Mesenchymal stem cell (in vitro differentiated cells and primary cell): ENCODE data around the gene AFF1.
A peak's percentile ranks its signal among the peaks of the same experiment; 100 is the strongest.

Source experiments
- DNase-seq: peaks from one replicate; pipeline ENCODE4 v3.0.0-alpha.2; 2013
- H2AFZ ChIP-seq: one replicate; pipeline ENCODE4 v1.6.1; 2013; ENCODE audit warnings: low read depth, mild to moderate bottlenecking, control low read depth, inconsistent platforms, low read length, moderate library complexity
- H2AK5ac ChIP-seq: 2 replicates; pipeline ENCODE4 v1.6.1; 2013; ENCODE audit warnings: low read length, moderate library complexity, mild to moderate bottlenecking, inconsistent platforms; ENCODE audit not compliant: severe bottlenecking
- H2BK120ac ChIP-seq: one replicate; pipeline ENCODE4 v1.6.1; 2013; ENCODE audit warnings: low read depth, mild to moderate bottlenecking, inconsistent platforms, low read length, moderate library complexity
- H2BK12ac ChIP-seq, 2 experiments: one replicate each; pipeline ENCODE4 v1.6.1; 2013; ENCODE audit warnings: inconsistent platforms in 2 of 2, low read length in 2 of 2, mild to moderate bottlenecking in 2 of 2, moderate library complexity in 2 of 2, control low read depth in 1 of 2
- H2BK15ac ChIP-seq: one replicate; pipeline ENCODE4 v1.6.1; 2013; ENCODE audit warnings: mild to moderate bottlenecking, low read depth, inconsistent platforms; ENCODE audit not compliant: poor library complexity, severe bottlenecking
- H2BK5ac ChIP-seq: 2 replicates; pipeline ENCODE4 v1.6.1; 2013; ENCODE audit warnings: low read depth, mild to moderate bottlenecking, low read length, control low read depth, inconsistent platforms; ENCODE audit not compliant: poor library complexity, severe bottlenecking
- H3K14ac ChIP-seq, 2 experiments: one replicate each; pipeline ENCODE4 v1.6.1; 2013; ENCODE audit warnings: inconsistent platforms in 2 of 2, low read length in 2 of 2, control low read depth in 1 of 2, mild to moderate bottlenecking in 1 of 2, moderate library complexity in 1 of 2
- H3K18ac ChIP-seq, 2 experiments: one replicate each; pipeline ENCODE4 v1.6.1; 2013; ENCODE audit warnings: inconsistent platforms in 2 of 2, low read length in 2 of 2, control low read depth in 1 of 2, low read depth in 1 of 2, mild to moderate bottlenecking in 1 of 2
- H3K23ac ChIP-seq, 2 experiments: one replicate each; pipeline ENCODE4 v1.6.1; 2013; ENCODE audit warnings: inconsistent platforms in 2 of 2, low read length in 2 of 2, mild to moderate bottlenecking in 2 of 2, moderate library complexity in 2 of 2, control low read depth in 1 of 2
- H3K27ac ChIP-seq: 2 replicates; pipeline ENCODE4 v1.5.1; 2013; ENCODE audit warnings: mild to moderate bottlenecking, moderate library complexity, low read length, control low read depth, inconsistent platforms; ENCODE audit not compliant: poor library complexity, severe bottlenecking
- H3K27me3 ChIP-seq, 2 experiments: 2 replicates each; pipeline versions ENCODE4 v1.6.1 to v1.7.0; 2013; ENCODE audit warnings: low read length in 2 of 2, mild to moderate bottlenecking in 2 of 2, moderate library complexity in 2 of 2, control low read depth in 1 of 2, inconsistent platforms in 1 of 2; ENCODE audit not compliant: control insufficient read depth in 1 of 2, insufficient read depth in 1 of 2
- H3K36me3 ChIP-seq, 2 experiments: 2 replicates each; pipeline versions ENCODE4 v1.6.1 to v1.7.0; 2013; ENCODE audit warnings: low read length in 2 of 2, control low read depth in 1 of 2, inconsistent platforms in 1 of 2, low read depth in 1 of 2, mild to moderate bottlenecking in 1 of 2; ENCODE audit not compliant: insufficient read depth in 2 of 2, control insufficient read depth in 1 of 2
- H3K4ac ChIP-seq, 2 experiments: one replicate each; pipeline ENCODE4 v1.6.1; 2013; ENCODE audit warnings: inconsistent platforms in 2 of 2, low read length in 2 of 2, mild to moderate bottlenecking in 2 of 2, moderate library complexity in 2 of 2, control low read depth in 1 of 2, low read depth in 1 of 2
- H3K4me1 ChIP-seq: 2 replicates; pipeline ENCODE4 v1.6.1; 2013; ENCODE audit warnings: low read depth, low read length, control low read depth; ENCODE audit not compliant: control insufficient read depth, insufficient read depth
- H3K4me2 ChIP-seq: 2 replicates; pipeline ENCODE4 v1.6.1; 2013; ENCODE audit warnings: low read length, mild to moderate bottlenecking, inconsistent platforms; ENCODE audit not compliant: poor library complexity, severe bottlenecking
- H3K4me3 ChIP-seq, 2 experiments: 2 replicates each; pipeline versions ENCODE4 v1.5.1 to v1.7.0; 2013; ENCODE audit warnings: low read length in 2 of 2, mild to moderate bottlenecking in 2 of 2, control low read depth in 1 of 2, low read depth in 1 of 2; ENCODE audit not compliant: insufficient read depth in 1 of 2
- H3K79me1 ChIP-seq: replicated peaks from 2 replicates; pipeline ENCODE4 v1.6.1; 2013; ENCODE audit warnings: mild to moderate bottlenecking, control low read depth, low read length, inconsistent platforms; ENCODE audit not compliant: poor library complexity, severe bottlenecking
- H3K9ac ChIP-seq: 2 replicates; pipeline ENCODE4 v1.7.0; 2013; ENCODE audit warnings: mild to moderate bottlenecking, low read length, moderate library complexity
- H3K9me3 ChIP-seq: 2 replicates; pipeline ENCODE4 v1.7.0; 2013; ENCODE audit warnings: mild to moderate bottlenecking, low read length; ENCODE audit not compliant: control insufficient read depth
- H4K8ac ChIP-seq: one replicate; pipeline ENCODE4 v1.6.1; 2013; ENCODE audit warnings: inconsistent platforms, mild to moderate bottlenecking, low read length, moderate library complexity
- H4K91ac ChIP-seq: one replicate; pipeline ENCODE4 v1.6.1; 2013; ENCODE audit warnings: mild to moderate bottlenecking, low read length, inconsistent platforms
- WGBS: methylation state at CpG from one replicate; pipeline ENCODE4 v1.1.7; 2013; ENCODE audit warnings: mixed read lengths; 5-methylcytosine and 5-hydroxymethylcytosine counted together

AFF1 gene

GRCh38 chr4:87025614-87026041 lies 90.8 kb downstream of the AFF1 start:
- WGBS = 84% methylated on average over 6 of the region's 6 CpGs
- H3K4me3 ChIP-seq = no peak overlapping the region

GRCh38 chr4:87026800-87027495 lies 92.1 kb downstream of the AFF1 start:
- Histone ChIP-seq H3K4me1 (peaks cover 19% of the 10 kb centered on the region), H2BK5ac (no peak overlapping the region), H2BK120ac (no peak overlapping the region), H3K79me1 (peaks cover 16% of the 10 kb centered on the region), H4K8ac (no peak overlapping the region), H3K4me3 (no peak overlapping the region), H3K18ac (no peak overlapping the region), H3K23ac (no peak overlapping the region), H2AFZ (no peak overlapping the region), H3K36me3 (no peaks in the 10 kb centered on the region), H2AK5ac (no peak overlapping the region), H3K27me3 (no peaks in the 10 kb centered on the region), H2BK15ac (no peak overlapping the region), H3K9me3 (no peaks in the 10 kb centered on the region), H3K4me2 (no peak overlapping the region), H3K14ac (no peak overlapping the region), H3K27ac (no peak overlapping the region), H3K4ac (no peak overlapping the region), H2BK12ac (no peak overlapping the region), H3K9ac (no peak overlapping the region), H4K91ac (no peak overlapping the region)
- no peak for DNase-seq
- WGBS = 93% methylated on average over 3 of the region's 4 CpGs

More at GRCh38 chr4:87025614-87026041, 90.8 kb downstream of the AFF1 start:
- H3K36me3 ChIP-seq = no peaks in the 10 kb centered on the region
- H2BK15ac ChIP-seq = no peak overlapping the region
- no peaks in the 10 kb centered on the region for H3K9me3 ChIP-seq
- no peak overlapping the region for H3K18ac ChIP-seq
- no peak overlapping the region for H2BK120ac ChIP-seq
- H3K14ac ChIP-seq = peak overlapping the region in 1 of 2 experiments; percentile 14
- H2AK5ac ChIP-seq = peak overlapping the region; percentile 35
- peaks cover 16% of the 10 kb centered on the region for H3K79me1 ChIP-seq
- H3K9ac ChIP-seq = no peak overlapping the region
- H3K4me2 ChIP-seq = peak overlapping the region; percentile 68
- peak overlapping the region; percentile 35 for H4K8ac ChIP-seq
- H3K4ac ChIP-seq = no peak overlapping the region
- no peak for DNase-seq
- H3K23ac ChIP-seq = no peak overlapping the region
- H4K91ac ChIP-seq = no peak overlapping the region
- no peak overlapping the region for H2AFZ ChIP-seq
- peak overlapping the region in 1 of 2 experiments; percentile 43 for H2BK12ac ChIP-seq
- peak overlapping the region; percentile 71 for H3K27ac ChIP-seq
- H2BK5ac ChIP-seq = no peak overlapping the region
- peaks cover 16% of the 10 kb centered on the region for H3K4me1 ChIP-seq
- no peaks in the 10 kb centered on the region for H3K27me3 ChIP-seq

GRCh38 chr4:87029356-87029755 lies 94.5 kb downstream of the AFF1 start:
- Histone ChIP-seq H2BK5ac (no peak overlapping the region), H2BK15ac (no peak overlapping the region), H3K4me2 (no peak overlapping the region), H2AK5ac (no peak overlapping the region), H3K23ac (no peak overlapping the region), H3K36me3 (no peaks in the 10 kb centered on the region), H2BK12ac (no peak overlapping the region), H3K27me3 (no peaks in the 10 kb centered on the region), H4K8ac (no peak overlapping the region), H3K18ac (no peak overlapping the region), H3K79me1 (peaks cover 18% of the 10 kb centered on the region), H4K91ac (no peak overlapping the region), H3K4me1 (peaks cover 25% of the 10 kb centered on the region), H3K4me3 (no peak overlapping the region), H3K4ac (no peak overlapping the region), H3K9ac (no peak overlapping the region), H2BK120ac (no peak overlapping the region), H2AFZ (no peak overlapping the region), H3K27ac (no peak overlapping the region), H3K14ac (no peak overlapping the region), H3K9me3 (no peaks in the 10 kb centered on the region)
- WGBS = 93% methylated on average over 3 of the region's 5 CpGs
- no peak for DNase-seq

GRCh38 chr4:87030124-87030523 lies 95.3 kb downstream of the AFF1 start:
- 73% methylated on average over 3 of the region's 4 CpGs for WGBS
- H2AK5ac ChIP-seq = no peak overlapping the region
- H4K8ac ChIP-seq = no peak overlapping the region
- H3K4me3 ChIP-seq = no peak overlapping the region
- H3K23ac ChIP-seq = no peak overlapping the region
- H2AFZ ChIP-seq = no peak overlapping the region
- H3K27me3 ChIP-seq = no peaks in the 10 kb centered on the region
- H3K4me1 ChIP-seq = peaks cover 25% of the 10 kb centered on the region
- no peak overlapping the region for H2BK15ac ChIP-seq
- peaks cover 20% of the 10 kb centered on the region for H3K79me1 ChIP-seq
- no peak overlapping the region for H3K4ac ChIP-seq
- no peak overlapping the region for H2BK12ac ChIP-seq
- no peak overlapping the region for H2BK120ac ChIP-seq
- H3K27ac ChIP-seq = no peak overlapping the region
- H3K18ac ChIP-seq = no peak overlapping the region
- peak overlapping the region; percentile 48 for H3K9ac ChIP-seq
- no peak overlapping the region for H2BK5ac ChIP-seq
- no peaks in the 10 kb centered on the region for H3K36me3 ChIP-seq
- H3K4me2 ChIP-seq = no peak overlapping the region
- DNase-seq = no peak
- H3K14ac ChIP-seq = no peak overlapping the region
- no peak overlapping the region for H4K91ac ChIP-seq
- no peaks in the 10 kb centered on the region for H3K9me3 ChIP-seq
